Endothelial cell of umbilical vein (primary cell): ENCODE results near the gene CNIH2. TPM values are rescaled to one million over a fixed set of nuclear protein-coding genes. Genes with fewer than 3 reads are reported as not detected.

Experiments
- BruUV-seq: library from RNA; stranded (reverse); fragments of 400-500 nt; replicated peaks from 2 replicates; lab custom pipeline; 2021; lab: Mats Ljungman, UMichigan
- CTCF ChIA-PET: fragments of 300-600, 350-600 bp; sonication (Branson Sonifier 250); formaldehyde crosslinking; loops from one replicate; lab custom pipeline; 2021; ENCODE audit warnings: antibody characterized with exemption, inconsistent platforms; lab: Charles Lee
- POLR2A ChIA-PET: fragments of 300-600, 350-600 bp; sonication (Branson Sonifier 250); formaldehyde crosslinking; loops from one replicate; lab custom pipeline; 2021; ENCODE audit warnings: antibody characterized with exemption, inconsistent platforms; lab: Charles Lee
- DNase-seq: peaks from one replicate; pipeline ENCODE4 v3.0.0-alpha.2; 2011; ENCODE audit warnings: low read depth, low spot score
- FAIRE-seq: peaks from 2 replicates; lab custom pipeline; 2011; peaks lifted over from hg19 to GRCh38; lab: Jason Lieb, UNC
- H2AFZ ChIP-seq: 2 replicates; pipeline ENCODE4 v1.6.0; 2012; ENCODE audit warnings: low read depth, low read length, control low read depth, inconsistent platforms
- H3K27ac ChIP-seq: 2 replicates; pipeline ENCODE4 v1.5.1; 2011; ENCODE audit warnings: low read depth, mild to moderate bottlenecking, control low read depth, low read length, moderate library complexity; ENCODE audit not compliant: insufficient read depth
- H3K27me3 ChIP-seq, 2 experiments: 2 replicates each; pipeline versions ENCODE4 v1.6.0 to v1.6.1; 2011; ENCODE audit warnings: low read length in 2 of 2, mixed read lengths in 1 of 2; ENCODE audit not compliant: control insufficient read depth in 2 of 2, insufficient read depth in 2 of 2
- H3K36me3 ChIP-seq, 2 experiments: 2 replicates in 1 of 2; 3 replicates in 1 of 2; pipeline ENCODE4 v1.5.1; 2011; ENCODE audit warnings: low read length in 2 of 2, mild to moderate bottlenecking in 1 of 2, moderate library complexity in 1 of 2; ENCODE audit not compliant: control insufficient read depth in 2 of 2, insufficient read depth in 2 of 2; ENCODE audit errors: extremely low read depth in 1 of 2
- H3K4me1 ChIP-seq: 3 replicates; pipeline ENCODE4 v1.5.1; 2011; ENCODE audit warnings: mild to moderate bottlenecking, low read length; ENCODE audit not compliant: control insufficient read depth, insufficient read depth; ENCODE audit errors: extremely low read depth
- H3K4me2 ChIP-seq: 2 replicates; pipeline ENCODE4 v1.6.1; 2011; ENCODE audit warnings: low read length, control low read depth, mixed read lengths; ENCODE audit not compliant: insufficient read depth
- H3K4me3 ChIP-seq, 3 experiments: fragments of 200-600 bp in 1 of 3; sonication (generic), shearing (Covaris generic) in 1 of 3; replicated peaks in 1 of 3; 2 replicates each; pipeline ENCODE4 v1.5.1; 2011 to 2016; ENCODE audit warnings: control low read depth in 3 of 3, low read length in 3 of 3, mild to moderate bottlenecking in 2 of 3, inconsistent platforms in 1 of 3, low read depth in 1 of 3, moderate library complexity in 1 of 3; ENCODE audit not compliant: insufficient read depth in 1 of 3
- H3K79me2 ChIP-seq: 2 replicates; pipeline ENCODE4 v1.6.0; 2012; ENCODE audit warnings: low read length, inconsistent platforms; ENCODE audit not compliant: control insufficient read depth, insufficient read depth
- H3K9ac ChIP-seq: replicated peaks from 2 replicates; pipeline ENCODE3; 2011; ENCODE audit warnings: low read length, control low read depth; ENCODE audit not compliant: insufficient read depth; ENCODE audit errors: extremely low read depth
- H3K9me1 ChIP-seq: replicated peaks from 3 replicates; pipeline ENCODE4 v1.6.0; 2011; ENCODE audit warnings: mild to moderate bottlenecking, low read length; ENCODE audit not compliant: control insufficient read depth, insufficient read depth; ENCODE audit errors: extremely low read depth
- H3K9me3 ChIP-seq: replicated peaks from 2 replicates; pipeline ENCODE4 v1.5.1; 2012; ENCODE audit warnings: low read length, inconsistent platforms; ENCODE audit not compliant: control insufficient read depth, insufficient read depth
- H4K20me1 ChIP-seq: replicated peaks from 2 replicates; pipeline ENCODE3; 2011; ENCODE audit warnings: mild to moderate bottlenecking, low read length; ENCODE audit not compliant: control insufficient read depth, insufficient read depth; ENCODE audit errors: extremely low read depth
- CTCF ChIP-seq, 2 donors: IDR thresholded peaks; 1 replicate in 1 of 2; 2 replicates in 1 of 2; pipeline ENCODE4 v1.5.1; 2011; ENCODE audit warnings: low read length in 2 of 2, mild to moderate bottlenecking in 2 of 2, moderate library complexity in 2 of 2, control low read depth in 1 of 2, inconsistent platforms in 1 of 2, low read depth in 1 of 2; ENCODE audit not compliant: insufficient read depth in 1 of 2; ENCODE audit errors: extremely low read depth in 1 of 2
- EZH2 ChIP-seq: IDR thresholded peaks from 2 replicates; pipeline ENCODE4 v1.6.1; 2012; ENCODE audit warnings: borderline replicate concordance, low read depth, mild to moderate bottlenecking, moderate library complexity, low read length, inconsistent platforms; ENCODE audit not compliant: severe bottlenecking
- FOS ChIP-seq: IDR thresholded peaks from 2 replicates; pipeline ENCODE4 v1.6.1; 2011; ENCODE audit warnings: mild to moderate bottlenecking, low read length, moderate library complexity, borderline replicate concordance; ENCODE audit not compliant: insufficient read depth
- GATA2 ChIP-seq: IDR thresholded peaks from 2 replicates; pipeline ENCODE4 v1.7.0; 2011; ENCODE audit warnings: low read depth, mild to moderate bottlenecking, moderate library complexity, mixed read lengths, low read length; ENCODE audit not compliant: insufficient read length, insufficient read depth
- JUN ChIP-seq: IDR thresholded peaks from 2 replicates; pipeline ENCODE4 v1.6.1; 2011; ENCODE audit warnings: borderline replicate concordance, low read depth; ENCODE audit not compliant: insufficient read length, insufficient read depth
- MYC ChIP-seq: IDR thresholded peaks from one replicate; pipeline ENCODE4 v1.6.1; 2011; ENCODE audit warnings: mild to moderate bottlenecking, low read depth, low read length
- POLR2A ChIP-seq: IDR thresholded peaks from 2 replicates; pipeline ENCODE4 v1.6.1; 2012; ENCODE audit warnings: low read depth, mild to moderate bottlenecking, control low read depth, low read length
- POLR2AphosphoS5 ChIP-seq: IDR thresholded peaks from 2 replicates; pipeline ENCODE4 v1.6.1; 2012; ENCODE audit warnings: low read depth, mild to moderate bottlenecking, control low read depth, low read length, moderate library complexity; ENCODE audit not compliant: insufficient read depth
- dilution Hi-C: fragments of 300-500 bp; cut with MboI; formaldehyde crosslinking; loops from one replicate; pipeline ENCODE4 v1.15.0; 2019; ENCODE audit warnings: low sequenced_read_pairs; ENCODE audit not compliant: extremely low pct_ligation_motif_present
- intact Hi-C: fragments of 100-400 bp; cut with micrococcal nuclease; formaldehyde crosslinking; loops from one replicate; pipeline ENCODE4 v1.10.0; 2022
- polyA plus RNA-seq, 4 experiments: library from polyadenylated mRNA; depleted of rRNA in 3 of 4; stranded (reverse) in 3 of 4; unstranded in 1 of 4; fragments of >200 nt; gene quantifications; 2 replicates each; pipeline versions ENCODE4 v1.2.1 to v1.2.3, GENCODE V29; 2011 to 2012; ENCODE audit warnings: missing spikeins in 1 of 4
- total RNA-seq: library from RNA; stranded (reverse); gene quantifications from 2 replicates; pipeline ENCODE4 v1.2.3, GENCODE V29; 2021
- TF ChIP-seq, protein P1 (sequence below): IDR thresholded peaks from 2 replicates; pipeline ENCODE4 v1.6.1; 2011; ENCODE audit not compliant: insufficient read depth, insufficient read length

The CNIH2 gene
- total and polyA plus RNA-seq, 2 donors (not counting 3 experiments of a cell fraction or from before 2014, with no cell fraction given), result 0.46 to 1.2 TPM

- no peaks in the 10 kb centered on the region for H4K20me1 ChIP-seq
- dilution Hi-C loops, result no loop called here
- no peaks in the 10 kb centered on the region for H3K9me1 ChIP-seq
- H3K4me1 ChIP-seq, result no peaks in the 10 kb centered on the region
- ChIA-PET POLR2A (no interaction called here), CTCF (no interaction called here)
- BruUV-seq, result no TSS peak
- no peak for FAIRE-seq
- H3K36me3 ChIP-seq, result peaks cover 0 to 45% of the 10 kb centered on the region in 2 experiments
- no peak overlapping the region for H2AFZ ChIP-seq
- no peaks in the 10 kb centered on the region for H3K79me2 ChIP-seq
- DNase-seq, result no peak
- no peak for TF ChIP-seq POLR2AphosphoS5
- no peak for TF ChIP-seq POLR2A
- TF ChIP-seq FOS, result no peak
- TF ChIP-seq GATA2, result no peak
- no peak for TF ChIP-seq CTCF (IDR thresholded peaks at IDR 0.05; ENCODE audit: extremely low read depth in 1 of 2, insufficient read depth in 1 of 2, low read depth in 1 of 2, low read length in 2 of 2)
- TF ChIP-seq MYC, result no peak
- TF ChIP-seq, protein P1, sequence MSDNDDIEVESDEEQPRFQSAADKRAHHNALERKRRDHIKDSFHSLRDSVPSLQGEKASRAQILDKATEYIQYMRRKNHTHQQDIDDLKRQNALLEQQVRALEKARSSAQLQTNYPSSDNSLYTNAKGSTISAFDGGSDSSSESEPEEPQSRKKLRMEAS, result no peak
- no peak for TF ChIP-seq JUN
- no peak for TF ChIP-seq EZH2
- H3K27me3 ChIP-seq, result no peaks in the 10 kb centered on the region
- H3K9me3 ChIP-seq, result no peaks in the 10 kb centered on the region
- no peak overlapping the region for H3K4me3 ChIP-seq
- H3K9ac ChIP-seq, result no peak overlapping the region
- intact Hi-C loops, result no loop called here
- H3K4me2 ChIP-seq, result no peak overlapping the region
- H3K27ac ChIP-seq, result no peak overlapping the region
These were observed 47.8 kb upstream of the CNIH2 start for GRCh38 chr11:66230156-66230555.
